ENCODE results near the gene DCC.

DNA sequence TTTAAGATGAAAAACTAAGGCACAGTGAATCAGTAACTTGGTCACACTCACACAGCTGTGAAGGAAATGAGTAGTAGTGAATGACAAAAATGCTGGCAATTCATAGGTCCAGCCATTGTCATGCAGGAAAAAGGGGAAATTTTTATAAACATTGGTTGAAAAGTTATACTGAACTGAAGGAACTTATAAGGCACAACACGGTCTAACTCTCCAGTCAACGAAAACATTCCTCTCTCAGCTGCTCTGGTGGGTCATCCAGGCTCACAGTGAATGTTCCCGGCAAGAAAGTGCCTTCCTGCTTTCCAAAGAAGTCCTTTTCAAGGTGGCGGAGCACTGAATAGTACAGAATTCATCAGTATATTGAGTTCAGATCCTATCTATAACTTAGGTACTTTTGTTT lies 476.1 kb downstream of the DCC start:
- TF ChIP-seq FOXA1 (IDR thresholded peaks at IDR 0.05) (no peak), ELF4 (IDR thresholded peaks at IDR 0.05) (no peak), LEF1 (IDR thresholded peaks at IDR 0.05; ENCODE audit: borderline replicate concordance) (no peak), FOXM1 (IDR thresholded peaks at IDR 0.05; ENCODE audit: borderline replicate concordance) (no peak), SP1 (IDR thresholded peaks at IDR 0.05) (no peak), ZNF384 (IDR thresholded peaks at IDR 0.05) (no peak), HDGF (IDR thresholded peaks at IDR 0.05; ENCODE audit: borderline replicate concordance) (no peak), CTBP1 (IDR thresholded peaks at IDR 0.05; ENCODE audit: borderline replicate concordance) (no peak), BHLHE40 (IDR thresholded peaks at IDR 0.05; ENCODE audit: borderline replicate concordance) (no peak), PKNOX1 (IDR thresholded peaks at IDR 0.05) (no peak), SUZ12 (IDR thresholded peaks at IDR 0.05) (no peak)

Measured in HEK293T (cell line).